Tongue (tissue), 2 donors: ENCODE measurements around the gene B9D1. TPM values are rescaled to one million over a fixed set of nuclear protein-coding genes. Genes with fewer than 3 reads are reported as not detected.

Source experiments
- DNase-seq: peaks from one replicate; pipeline ENCODE4 v3.0.0-alpha.2; 2015
- total RNA-seq: library from RNA; depleted of rRNA; stranded (reverse); fragments of >200 nt; gene quantifications from one replicate; pipeline ENCODE4 v1.2.3, GENCODE V29; 2014

Gene B9D1
- total RNA-seq, 1 donor from 2014 or later: 5.1 TPM

DNA sequence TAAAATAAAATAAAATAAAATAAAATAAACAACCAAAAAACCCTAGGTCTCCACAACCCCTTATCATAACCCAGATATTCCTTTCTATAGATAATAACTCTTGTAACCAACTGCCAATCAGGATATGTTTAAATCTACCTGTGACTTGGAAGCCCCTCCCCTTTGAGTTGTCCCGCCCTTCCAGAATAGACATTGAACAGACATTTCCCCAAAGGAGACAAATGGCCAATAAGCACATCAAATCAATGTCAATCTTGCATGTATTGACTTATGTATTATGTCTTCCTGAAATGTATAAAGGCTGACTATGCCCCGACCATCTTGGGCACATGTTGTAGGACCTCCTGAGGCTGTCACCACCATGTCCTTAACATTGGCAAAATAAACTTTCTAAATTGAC, 14.3 kb upstream of the B9D1 start:
- DNase-seq: no peak

DNA sequence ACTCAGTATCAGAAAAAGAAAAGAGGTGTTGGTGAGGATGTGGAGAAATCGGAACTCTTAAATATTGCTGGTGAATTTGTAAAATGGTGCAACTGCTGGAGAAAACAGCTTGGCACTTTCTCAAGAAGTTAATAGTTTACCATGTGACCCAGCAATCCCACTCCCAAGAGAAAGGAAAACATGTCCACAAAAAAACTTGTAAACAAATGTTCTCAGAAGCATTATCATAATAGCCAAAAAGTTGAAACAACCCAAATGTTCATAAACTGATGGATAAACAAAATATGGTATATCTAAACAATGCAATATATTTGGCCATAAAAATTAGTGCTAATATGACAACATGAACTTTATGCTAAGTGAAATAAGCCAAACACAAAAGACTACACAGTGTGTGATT, 13.2 kb upstream of the B9D1 start:
- DNase-seq: no peak

DNA sequence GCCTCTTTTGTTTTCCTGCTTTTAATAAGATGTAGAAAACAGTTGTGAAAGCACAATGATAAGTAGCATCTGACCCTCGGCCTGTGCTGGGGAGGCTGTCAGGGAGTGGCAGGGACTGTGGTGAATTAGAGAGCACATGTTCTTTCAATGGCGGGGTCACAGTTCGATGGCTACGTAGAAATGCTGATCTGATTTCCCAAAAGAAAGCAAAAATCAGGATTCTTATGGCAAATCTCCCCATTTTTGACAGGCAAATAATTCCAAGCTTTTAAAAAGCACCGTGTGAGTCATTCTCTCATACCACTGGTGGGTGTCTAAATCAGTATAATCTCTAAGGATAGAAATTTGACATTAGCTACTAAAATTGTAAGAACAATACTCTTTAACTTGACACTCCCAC, 11.6 kb upstream of the B9D1 start:
- no peak for DNase-seq

DNA sequence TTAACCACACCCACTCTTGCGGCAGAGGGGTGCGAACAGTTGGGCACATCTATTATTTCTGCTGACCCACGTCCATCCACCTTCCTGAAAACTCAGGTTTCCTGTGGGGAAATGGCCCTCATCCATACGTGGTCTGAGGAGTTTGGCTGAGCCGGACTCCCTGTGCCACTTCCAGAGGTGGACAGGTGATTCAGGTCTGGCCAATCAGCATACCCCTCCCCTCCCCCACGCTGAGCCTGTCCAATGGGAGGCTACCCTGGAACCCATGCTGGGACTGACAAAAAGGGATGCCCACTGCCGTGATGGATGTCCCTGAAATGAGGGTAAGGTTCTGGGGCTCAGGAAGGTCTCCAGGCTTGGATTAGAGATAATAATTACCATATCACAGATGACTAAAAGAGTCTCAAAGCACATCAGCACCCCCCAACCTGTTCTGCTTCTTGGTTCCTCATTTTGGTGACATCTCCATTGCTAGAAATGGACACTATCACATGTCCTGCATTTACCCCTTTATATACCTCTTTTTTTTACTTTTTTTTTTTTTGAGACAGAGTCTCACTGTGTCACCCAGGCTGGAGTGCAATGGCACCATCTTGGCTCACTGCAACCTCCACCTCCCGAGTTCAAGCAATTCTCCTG, 10.5 kb upstream of the B9D1 start:
- no peak for DNase-seq

DNA sequence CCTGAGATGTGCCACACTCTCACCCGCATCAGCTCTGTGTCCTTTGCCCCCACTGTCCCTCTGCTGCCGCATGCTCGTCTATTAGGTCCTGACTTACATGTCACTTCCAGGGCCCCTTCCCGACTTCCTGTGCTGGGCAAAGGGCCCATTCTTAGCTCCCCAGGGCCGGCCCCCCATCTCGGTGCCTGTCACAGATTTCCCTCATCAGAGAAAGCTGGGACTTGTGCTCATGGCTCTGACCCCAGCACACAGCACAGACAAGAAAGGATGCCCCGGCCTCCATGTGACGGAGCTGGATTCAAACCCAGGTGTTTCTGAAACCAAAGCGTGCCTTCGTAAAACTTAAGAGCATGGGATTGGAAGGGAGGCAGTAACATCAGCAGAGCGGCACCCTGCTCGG, 9.9 kb upstream of the B9D1 start:
- DNase-seq: no peak

DNA sequence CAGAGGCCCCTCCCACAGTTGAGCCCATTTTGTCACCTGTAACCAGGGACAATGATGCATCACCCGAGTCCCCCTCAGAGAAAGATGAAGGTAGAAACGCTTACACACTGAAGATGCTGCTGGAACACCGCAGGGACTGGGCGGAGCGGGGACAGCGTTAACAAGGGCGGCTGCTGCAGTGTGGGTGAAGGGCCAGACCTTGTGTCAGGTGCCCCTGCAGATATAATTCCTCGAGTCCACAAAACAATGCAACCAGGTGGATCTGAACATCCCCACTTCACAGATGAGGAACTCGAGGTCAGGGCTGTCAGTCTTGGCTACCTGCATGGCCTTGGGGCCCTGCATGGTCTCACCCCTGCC, 9.5 kb upstream of the B9D1 start:
- DNase-seq: no peak

DNA sequence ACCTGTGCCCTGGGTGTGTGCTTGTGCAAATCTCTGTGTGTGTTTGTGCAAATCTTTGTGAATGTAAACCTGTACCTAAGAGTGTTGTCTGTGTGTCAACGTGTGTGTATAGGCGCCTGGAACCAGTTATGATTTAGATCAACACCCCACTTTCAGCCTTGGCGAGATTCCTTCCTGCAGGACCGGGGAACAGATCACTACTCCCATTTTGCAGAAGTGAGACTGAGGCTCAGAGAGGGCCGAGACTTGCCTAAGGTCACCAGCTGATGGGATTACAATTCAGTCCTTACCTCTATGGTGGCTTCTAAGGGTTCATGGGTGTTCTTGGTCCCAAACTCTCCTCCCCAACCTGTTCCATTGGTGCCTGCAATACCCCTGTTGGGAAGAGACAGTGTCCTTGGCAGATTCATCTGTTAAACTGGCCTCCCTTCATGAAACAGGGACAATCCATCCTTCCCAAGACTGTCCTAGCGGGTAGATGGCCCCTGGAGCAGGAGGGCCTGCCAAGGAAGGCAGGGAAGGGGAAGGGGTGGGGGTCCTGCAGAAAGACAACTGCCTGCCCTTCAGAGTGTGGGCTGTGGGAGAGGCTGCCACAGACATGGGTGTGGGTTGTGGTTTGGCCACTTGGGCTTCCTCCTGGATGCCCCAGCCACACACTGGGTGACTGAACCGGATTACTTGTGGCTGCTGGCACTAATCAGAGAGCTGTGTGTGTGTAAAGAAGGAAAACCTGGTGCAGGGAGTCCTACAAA, 8.9 kb upstream of the B9D1 start:
- no peak for DNase-seq

DNA sequence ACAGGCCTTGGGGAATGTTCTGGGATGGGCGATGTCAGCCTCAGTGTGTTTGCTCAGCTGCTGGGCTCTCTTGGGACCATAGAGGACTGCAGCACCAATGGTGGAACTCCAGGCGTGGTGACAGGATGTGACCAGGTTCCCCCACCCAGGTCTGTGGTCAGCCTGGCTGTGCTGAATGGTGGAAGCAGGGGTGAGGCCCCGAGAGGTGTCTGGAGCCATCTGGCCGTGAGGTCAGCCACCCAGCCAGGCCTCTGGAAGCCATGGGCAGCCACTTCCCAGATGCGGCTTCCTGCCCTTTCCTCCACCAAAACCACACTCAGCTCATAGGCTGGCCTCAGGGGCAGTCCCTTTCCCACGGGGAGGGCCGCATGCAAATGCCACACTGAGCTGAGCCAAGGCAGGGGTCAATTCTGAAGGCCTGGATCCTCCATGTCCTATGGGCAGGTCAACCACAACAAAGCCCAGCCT, 8.0 kb upstream of the B9D1 start:
- no peak for DNase-seq

DNA sequence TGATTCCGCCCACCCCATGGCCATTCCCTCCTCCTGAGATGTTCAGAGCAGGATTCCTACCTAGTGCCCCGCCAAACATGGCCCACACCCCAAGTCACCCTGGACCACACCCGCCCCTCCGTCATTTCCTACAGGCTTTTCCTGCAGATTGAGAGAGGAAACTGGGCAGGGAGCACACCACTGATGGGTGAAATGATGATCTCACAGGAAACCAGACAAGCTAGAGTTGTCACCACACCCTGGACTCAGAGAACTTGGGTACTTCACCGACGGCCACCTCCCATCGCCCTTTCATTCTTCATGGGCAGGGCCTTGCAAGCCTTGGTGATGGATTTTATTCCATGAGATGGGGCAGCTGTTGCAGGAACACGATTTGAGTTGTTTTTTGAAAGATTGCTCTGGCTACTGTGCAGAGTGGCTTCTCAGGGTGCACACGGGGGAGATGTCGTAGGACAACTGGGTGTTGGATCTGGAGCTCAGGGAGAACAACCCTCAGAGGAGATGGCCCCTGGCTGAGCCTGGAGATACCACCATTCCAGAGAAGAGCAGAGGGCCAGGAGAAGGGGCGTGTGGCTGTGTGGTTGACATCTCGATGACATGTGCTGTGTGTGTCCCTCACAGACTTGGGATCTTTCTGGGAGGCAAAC, 7.4 kb upstream of the B9D1 start:
- DNase-seq: no peak

DNA sequence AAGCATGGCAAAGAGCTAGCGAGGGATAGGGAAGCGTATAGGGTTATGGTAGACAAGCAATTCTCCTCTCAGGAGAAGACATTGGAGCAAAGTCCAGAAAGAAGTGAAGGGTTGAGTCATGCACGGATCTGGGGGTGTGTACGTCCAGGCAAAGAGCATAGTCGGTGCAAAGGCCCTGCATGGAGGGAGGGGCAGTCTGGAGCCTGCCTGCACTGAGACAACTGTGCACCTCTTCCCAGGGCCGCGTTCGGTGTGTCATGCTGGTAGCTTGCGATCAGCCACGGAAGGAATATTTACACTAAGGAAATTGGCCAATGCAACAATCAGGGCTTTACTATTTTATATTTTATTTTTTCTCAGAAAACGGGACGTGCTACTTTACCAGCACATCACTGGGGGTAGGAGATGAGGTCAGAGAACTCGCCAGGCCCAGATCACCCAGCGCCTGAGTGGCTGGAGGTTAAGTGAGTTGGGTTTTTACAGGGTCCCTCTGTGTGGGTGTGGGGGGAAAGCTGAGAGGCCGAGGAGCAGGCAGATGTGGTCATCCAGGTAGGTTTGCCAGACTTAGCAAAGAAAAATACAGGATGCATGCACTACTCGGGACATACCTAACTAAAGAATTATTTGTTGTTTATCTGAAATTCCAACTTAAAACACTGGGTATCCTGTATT, 6.7 kb upstream of the B9D1 start:
- no peak for DNase-seq

DNA sequence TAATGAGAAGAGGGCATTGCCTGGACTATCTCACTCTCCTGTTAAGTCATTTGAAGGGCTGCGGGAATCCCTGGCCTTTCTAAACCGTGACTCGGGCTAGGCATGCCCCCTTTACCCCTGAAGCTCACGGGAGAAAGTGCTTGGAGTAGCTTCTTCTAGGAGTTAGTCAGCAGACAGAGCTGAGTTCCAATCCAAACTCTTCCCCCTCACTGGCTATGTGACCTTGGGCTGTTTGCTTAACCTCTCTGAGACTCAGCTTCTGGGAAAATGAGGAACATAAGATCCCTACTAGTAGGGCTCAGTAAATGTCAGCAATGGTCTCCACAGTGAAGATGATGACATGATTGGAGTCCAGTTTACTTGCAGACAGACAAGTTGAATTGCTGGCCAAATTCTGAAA, 5.7 kb upstream of the B9D1 start:
- DNase-seq: no peak

DNA sequence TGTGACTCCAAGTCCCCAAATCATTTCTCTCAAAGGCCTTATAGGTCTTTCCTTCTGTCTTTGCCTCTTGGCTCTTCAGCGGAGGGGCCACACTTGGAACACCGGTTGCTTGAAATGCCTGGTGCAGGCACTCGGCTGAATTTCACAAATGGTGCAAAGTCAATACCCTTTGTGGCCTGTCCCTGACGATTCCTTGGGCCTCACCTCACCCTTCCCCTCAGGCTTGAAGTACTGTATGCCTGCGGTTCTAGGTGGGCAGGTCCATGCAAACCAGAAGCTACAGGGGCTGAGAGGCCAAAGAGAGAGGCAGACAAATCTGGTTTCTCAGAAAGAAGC, 4.1 kb upstream of the B9D1 start:
- DNase-seq: no peak

DNA sequence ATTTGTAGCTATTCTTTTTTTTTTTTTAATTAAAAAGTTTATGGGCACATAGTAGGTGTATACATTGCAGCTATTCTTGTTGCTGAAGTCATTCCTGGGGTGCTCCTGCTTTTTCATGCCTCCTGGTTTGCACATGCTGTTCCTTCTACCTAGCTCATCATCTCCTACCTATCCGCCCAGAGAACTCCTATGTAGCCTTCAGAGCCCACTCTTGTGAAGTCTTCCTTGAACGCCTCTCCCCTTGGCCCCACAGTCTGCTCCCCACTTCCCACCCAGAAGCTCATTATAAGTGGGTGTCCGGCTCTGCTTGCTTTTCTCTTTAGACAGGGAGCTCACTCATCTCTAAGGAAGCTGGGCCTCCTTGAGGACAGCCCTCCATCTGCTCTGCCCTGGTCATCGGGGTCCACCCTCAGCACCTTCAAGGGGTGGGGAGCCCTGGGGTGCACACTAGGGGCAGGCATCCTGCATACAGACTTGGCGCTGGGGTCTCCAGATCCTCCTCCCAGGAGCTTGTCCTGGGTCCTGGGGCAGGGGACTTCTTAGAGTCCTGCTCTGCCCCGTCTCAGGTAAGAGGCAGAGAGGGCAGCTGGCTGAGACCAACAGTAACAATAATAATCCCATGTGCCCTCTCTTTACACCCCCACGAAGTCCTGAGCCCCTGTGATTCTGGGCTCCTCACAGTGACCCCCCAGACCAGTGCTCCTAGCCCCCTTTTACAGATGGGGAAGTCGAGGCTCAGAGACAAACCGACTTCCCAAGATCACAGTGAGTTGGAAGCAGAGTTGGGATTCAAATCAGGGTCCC, 3.5 kb upstream of the B9D1 start:
- DNase-seq: no peak

DNA sequence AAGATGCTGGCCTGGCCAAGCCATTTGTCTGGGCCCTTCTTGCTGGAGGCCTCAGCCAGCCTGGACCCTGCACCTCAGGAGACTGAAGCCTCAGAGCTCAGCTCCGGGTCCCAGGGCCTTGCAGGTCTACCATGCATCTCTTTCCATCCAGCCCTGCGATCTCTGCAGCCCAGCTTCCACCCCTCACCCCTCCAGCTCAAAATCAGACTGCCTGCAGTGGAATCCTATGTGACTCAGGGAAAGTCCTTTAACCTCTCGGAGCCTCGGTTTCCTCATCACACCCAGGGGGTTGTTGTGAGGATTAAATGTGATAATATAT, 2.9 kb upstream of the B9D1 start:
- DNase-seq: no peak

DNA sequence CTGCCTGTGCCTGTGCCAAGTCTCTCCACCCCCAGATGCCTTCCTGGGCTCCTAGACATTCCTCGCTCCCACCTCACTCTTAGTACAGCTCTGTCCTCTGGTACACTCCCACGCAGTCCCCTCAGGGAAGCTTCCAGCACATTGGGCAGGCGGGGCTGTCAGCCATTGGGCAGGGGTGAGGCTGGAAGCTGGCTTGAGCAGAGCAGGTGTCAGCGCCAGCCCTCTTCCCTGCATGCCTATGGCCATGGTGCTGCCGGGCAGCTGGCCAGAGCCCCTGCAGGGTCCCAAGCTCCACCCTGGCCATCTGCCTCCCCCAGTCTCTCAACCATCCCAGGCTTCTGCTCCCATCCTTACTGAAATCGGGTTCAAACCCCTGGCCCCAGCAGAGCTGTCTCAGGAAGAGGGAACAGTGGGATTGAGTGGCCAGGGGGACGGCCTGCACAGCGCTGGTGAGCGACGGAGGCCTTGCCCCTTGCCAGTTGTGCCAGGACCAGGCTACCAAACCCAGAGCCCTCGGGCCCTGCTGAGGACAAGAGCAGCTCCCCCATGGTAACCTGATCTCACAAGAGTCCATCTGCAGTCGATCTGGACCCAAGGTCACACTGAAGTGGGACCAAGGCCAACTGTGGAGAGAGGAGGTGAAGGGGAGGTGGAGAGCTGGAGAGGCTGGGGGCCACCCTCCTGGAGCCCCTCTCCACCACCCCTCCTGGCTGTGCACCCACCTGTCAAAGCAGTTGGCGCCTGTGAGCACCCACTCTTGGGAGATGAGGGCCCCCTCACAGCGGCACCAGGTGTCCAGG, 2.4 kb upstream of the B9D1 start:
- DNase-seq: peak; percentile 84

DNA sequence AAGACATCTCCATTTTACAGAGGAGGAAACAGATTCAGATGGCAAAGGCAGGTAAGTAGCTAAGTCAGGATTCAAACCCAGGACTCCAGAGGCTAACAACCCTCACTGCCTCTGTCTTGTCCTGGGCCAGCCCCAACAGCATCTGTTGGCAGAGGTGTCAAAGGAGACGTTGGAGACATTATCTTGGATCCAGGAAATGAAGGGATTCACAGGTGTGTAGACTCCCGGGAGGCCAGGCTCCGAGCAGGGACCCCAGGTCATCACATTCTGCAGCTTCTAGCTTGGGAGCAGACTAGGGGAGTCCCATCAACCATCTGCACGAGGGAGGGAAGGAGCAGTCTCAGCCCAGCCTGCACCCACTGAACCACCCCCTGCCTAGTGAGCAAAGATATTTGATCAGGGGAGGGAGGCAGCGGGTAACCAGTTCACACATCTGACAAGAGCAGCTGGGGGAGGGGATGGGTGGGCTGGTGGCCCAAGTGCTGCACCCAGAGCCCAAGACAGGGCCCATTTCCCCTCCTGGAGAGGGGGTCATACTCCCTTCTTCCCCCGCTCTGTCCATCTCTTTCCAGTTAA, 1.0 kb upstream of the B9D1 start:
- no peak for DNase-seq

DNA sequence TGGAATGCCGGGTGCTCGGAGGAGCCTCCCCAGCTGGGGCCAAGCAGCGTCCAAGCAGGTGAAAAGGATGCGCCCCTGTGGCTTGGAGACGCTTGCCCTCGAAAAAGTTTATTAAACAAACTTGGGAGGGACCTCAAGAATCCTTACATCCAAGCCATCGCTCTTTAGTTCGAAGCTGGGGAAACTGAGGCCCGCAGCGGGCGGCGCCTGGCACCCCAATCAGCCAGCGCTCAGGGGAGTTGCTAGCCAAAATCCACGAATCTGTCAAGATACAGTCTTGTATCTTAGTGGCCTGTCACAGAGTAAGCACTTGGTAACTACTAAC, 553 bp upstream of the B9D1 start:
- DNase-seq: no peak

DNA sequence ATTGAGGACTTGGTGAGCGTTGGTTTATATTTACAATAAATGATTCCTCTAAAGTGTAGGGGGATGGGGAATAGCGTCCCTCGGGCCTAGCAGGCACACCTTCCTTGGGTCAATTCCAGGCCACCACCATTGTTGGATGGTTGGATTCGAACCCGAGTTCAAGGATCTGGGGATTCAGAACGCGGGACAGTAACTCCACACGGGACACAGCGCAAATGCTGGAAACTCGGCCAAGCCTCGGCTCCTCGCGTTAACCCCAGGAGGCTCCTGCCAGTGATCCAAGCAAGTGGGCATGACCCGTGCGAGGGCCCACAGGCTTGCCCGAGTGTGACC, 613 bp downstream of the B9D1 start:
- DNase-seq: no peak

DNA sequence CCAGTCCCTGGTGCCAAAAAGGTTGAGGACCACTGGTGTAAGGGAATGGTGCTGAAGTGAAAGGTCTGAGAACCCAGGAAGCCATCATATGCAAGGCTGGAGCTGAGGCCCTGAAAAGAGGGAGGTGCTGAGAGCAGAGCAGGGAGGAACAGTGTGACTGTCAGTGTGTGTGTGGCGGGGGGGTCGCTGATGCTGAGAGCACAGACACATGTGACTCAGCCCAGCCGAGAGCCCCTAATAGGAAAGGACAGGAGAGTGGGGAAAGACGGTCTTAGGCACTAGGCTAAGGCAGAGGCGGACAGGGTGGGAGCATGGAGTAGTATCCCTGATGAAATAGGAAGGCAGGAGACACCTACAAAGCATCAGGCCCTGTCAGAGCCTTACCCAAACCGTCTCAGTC, 1.2 kb downstream of the B9D1 start:
- DNase-seq: no peak

DNA sequence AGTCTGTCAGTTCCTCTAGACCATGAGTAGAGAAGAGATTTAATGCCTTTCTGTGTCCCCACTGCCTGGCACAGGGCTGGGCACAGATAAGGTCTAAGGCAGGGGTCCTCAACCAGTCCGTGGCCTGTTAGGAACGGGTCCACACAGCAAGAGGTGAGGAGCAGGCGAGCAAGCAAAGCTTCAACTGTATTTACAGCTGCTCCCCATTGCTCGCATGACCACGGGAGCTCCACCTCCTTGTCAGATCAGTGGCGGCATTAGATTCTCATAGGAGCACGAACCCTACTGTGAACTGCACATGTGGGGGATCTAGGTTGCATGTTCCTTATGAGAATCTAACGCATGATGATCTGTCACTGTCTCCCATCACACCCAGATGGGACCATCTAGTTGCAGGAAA, 1.8 kb downstream of the B9D1 start:
- DNase-seq: no peak

DNA sequence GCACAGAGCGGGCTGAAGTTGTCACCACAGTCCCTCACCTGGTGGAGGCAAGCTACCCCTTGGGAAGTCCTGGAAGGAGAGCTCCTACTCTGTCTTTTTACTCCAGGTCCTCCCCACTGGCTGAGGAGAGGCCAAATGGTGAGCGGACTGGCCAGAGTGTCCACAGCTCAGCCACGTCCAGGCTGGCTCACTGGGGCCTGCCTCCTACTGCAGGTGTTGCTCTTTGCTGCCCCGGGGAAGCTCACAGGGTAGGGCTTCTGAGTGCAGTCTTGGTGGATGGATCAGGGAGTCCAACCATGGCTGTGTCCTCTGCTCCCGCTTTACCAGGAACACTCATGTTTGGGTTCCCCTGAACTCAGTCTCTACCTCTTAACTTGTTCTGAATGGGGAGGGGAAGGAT, 2.7 kb downstream of the B9D1 start:
- DNase-seq: no peak

DNA sequence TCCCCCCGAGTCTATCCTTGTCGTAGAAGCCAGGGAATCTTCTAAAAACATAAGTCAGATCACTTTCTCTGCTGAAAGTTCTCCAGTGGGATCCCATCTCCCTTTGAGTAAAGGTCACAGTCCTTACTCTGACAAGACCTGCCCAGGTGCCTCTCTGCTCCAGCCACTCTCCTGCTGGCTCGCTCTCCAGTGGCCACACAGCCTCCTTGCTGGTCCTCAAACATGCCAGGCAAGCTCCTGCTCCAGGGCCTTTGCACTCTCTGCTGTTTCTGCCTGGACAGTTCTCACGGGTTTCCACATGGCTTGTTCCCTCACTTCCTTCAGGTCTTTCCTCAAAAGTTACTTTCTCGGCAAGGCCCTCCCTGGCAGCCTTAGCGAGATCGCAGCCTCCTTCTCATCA, 3.4 kb downstream of the B9D1 start:
- DNase-seq: no peak
